Testis (tissue), 2 donors: ENCODE data around the gene ALAS1.
"Not testable (repeated sequence)": the region's sequence is repeated elsewhere in the genome, so short reads cannot be mapped to it uniquely, and the experiment has no call there.

Source experiments
- POLR2A ChIP-seq: fragments of 450-650 bp; IDR thresholded peaks from one replicate; pipeline ENCODE4 v1.6.1; 2017; ENCODE audit warnings: antibody characterized with exemption, mild to moderate bottlenecking, moderate library complexity
- TF ChIP-seq, protein P1 (sequence below), 3 experiments: fragments of 450-650 bp in 2 of 3; fragments of 200-600 bp in 1 of 3; sonication (generic) in 1 of 3; IDR thresholded peaks; one replicate each; pipeline ENCODE4 v1.5.1; 2016 to 2019; ENCODE audit warnings: antibody characterized with exemption in 3 of 3, mild to moderate bottlenecking in 2 of 3, moderate library complexity in 1 of 3

DNA sequence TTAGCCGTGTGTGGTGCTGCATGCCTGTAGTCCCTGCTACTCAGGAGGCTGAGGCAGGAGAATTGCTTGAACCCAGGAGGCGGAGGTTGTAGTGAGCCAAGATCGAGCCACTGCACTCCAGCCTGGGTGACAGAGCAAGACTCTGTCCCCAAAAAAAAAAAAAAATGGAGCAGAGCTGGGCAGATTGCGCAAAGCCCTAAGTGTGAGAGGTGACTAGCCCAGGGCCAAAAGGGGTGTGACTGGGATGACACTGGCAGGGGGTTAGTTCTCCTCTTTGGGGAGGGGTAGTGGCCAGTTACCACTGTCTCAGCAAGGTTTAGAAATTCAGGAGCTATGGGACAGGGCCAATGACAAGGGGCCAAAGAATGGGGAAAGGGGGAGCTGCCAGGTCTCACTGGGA is 19.8 kb upstream of the ALAS1 start:
- TF ChIP-seq, protein P1, sequence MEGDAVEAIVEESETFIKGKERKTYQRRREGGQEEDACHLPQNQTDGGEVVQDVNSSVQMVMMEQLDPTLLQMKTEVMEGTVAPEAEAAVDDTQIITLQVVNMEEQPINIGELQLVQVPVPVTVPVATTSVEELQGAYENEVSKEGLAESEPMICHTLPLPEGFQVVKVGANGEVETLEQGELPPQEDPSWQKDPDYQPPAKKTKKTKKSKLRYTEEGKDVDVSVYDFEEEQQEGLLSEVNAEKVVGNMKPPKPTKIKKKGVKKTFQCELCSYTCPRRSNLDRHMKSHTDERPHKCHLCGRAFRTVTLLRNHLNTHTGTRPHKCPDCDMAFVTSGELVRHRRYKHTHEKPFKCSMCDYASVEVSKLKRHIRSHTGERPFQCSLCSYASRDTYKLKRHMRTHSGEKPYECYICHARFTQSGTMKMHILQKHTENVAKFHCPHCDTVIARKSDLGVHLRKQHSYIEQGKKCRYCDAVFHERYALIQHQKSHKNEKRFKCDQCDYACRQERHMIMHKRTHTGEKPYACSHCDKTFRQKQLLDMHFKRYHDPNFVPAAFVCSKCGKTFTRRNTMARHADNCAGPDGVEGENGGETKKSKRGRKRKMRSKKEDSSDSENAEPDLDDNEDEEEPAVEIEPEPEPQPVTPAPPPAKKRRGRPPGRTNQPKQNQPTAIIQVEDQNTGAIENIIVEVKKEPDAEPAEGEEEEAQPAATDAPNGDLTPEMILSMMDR (IDR thresholded peaks at IDR 0.05): not testable (repeated sequence)
- not testable (repeated sequence) for TF ChIP-seq POLR2A
